GM18511 (cell line): ENCODE data around the gene UFC1.
A peak's percentile ranks its signal among the peaks of the same experiment; 100 is the strongest.

ENCODE experiments used
- ATAC-seq: cut with Tn5 transposase; IDR thresholded peaks from one replicate; pipeline ENCODE4 v1.9.1; 2021; ENCODE audit warnings: mild to moderate bottlenecking, moderate library complexity; ENCODE audit not compliant: unreplicated experiment

Gene UFC1

DNA sequence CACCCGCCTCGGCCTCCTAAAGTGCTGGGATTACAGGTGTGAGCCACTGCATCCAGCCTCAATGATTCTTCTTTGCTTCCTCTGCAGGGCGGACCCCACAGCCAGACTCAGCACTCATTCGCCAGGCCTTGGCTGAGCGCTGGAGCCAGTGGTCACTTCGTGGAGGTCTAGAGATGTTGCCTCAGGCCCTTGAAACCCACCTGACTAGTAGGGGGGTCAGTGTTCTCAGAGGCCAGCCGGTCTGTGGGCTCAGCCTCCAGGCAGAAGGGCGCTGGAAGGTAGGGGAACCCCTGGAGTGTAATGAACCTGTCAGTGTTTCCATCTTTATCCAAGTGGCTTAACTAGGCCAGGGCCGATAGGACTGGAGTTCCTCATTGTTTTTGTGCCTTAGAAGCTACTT lies 15.1 kb downstream of the UFC1 start:
- no peak for ATAC-seq

DNA sequence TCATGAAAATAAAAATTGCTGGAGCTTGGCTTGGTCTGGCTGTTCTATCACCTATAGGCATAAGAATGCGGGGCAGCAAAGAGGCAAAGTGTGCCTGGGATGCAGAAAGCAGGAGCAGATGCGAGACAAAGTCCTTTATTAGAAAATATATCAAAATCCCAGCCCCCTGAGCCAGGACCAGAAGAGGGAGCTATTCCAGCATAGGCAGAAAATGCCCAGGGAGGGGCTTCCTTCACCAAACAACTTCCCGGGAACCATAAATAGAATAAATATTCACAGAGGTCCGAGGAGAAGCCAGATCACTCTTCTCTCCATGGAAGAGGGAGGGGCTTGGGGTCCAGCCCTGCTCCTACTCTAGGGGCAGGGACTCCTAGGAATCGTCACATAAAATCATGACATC lies 17.4 kb downstream of the UFC1 start:
- ATAC-seq = no peak

DNA sequence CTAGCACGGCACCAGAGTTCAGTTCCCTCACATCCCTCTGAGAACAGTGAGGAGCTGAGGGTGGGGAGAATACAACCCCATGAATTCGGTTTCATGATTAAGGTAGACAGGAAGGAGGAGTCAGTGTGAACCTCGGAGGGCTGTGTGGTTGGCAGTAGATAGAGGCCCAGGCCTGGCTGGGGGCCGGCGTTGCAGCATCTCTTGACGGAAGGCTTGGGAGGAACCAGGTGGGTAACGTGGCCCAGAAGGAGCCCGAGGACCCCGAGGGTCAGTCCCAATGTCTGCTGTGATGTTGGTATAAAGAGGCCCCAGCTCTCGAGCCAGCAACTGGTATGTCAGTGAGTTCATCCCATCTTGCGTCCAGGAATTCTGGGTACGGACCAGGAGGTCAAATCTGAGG lies 17.9 kb downstream of the UFC1 start:
- ATAC-seq = no peak

DNA sequence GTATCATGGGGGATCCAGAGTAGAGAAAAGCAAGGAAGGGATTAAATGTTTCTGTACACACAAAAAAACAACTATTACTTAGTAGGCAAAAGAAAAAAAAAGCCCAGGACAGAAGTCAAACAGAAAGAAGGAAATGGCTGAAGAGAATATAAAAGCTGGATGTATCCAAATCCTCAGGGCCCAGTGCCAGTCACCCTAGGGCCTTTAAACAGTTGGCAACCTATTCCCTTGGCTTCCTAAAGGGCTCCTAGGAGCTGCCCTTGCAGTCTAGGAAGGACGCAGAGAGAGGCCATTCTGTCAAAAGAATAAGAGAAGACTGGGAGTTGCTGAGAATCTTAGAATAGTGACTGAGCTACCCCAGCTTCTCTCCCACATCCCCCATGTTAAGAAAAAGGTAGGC lies 18.6 kb downstream of the UFC1 start:
- ATAC-seq = no peak

DNA sequence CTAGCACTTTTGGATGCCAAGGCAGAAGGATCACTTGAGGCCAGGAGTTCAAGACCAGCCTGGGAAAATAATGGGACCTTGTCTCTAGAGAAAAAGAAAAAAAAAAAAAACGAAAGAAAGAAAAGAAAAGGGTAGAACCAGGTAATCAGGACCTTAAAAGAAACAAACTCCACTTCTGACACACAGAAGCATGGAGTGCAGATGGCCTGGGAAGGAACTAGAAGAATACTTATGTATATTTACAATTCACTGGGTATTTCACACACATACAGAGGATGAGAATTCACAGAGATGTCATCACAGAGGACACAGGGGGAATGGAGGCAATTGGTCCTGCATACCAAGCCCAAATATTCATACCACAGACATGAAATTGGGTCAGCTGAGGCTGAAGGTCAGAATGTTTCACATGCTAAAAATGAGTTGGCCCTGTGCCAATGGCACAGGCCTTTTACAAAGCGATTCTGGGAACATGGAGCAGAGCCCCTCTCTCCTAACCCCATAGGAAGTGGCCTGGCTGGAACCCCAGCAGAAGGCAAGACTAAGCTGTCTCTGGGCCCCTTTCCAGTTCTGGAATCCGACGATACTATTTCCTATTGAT lies 19.1 kb downstream of the UFC1 start:
- no peak for ATAC-seq

DNA sequence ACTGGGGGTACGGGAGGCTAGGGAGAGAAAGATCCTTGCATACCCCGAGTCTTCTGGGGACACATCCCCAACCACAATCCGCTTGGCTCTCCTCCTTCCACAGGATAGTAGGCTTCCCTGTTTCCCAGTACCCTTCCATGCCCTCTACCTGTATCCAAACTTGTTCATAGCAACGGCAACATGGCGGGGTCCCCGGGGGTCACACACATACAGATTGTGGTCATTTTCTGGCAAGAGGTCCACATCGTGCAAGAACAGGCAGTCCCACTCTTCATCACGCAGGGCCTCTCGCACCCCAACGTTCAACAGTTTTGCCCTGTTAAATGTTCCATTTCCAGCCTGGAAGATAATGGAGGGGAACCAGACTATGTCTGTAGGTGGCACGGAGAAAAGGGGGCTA lies 19.9 kb downstream of the UFC1 start:
- ATAC-seq = no peak

DNA sequence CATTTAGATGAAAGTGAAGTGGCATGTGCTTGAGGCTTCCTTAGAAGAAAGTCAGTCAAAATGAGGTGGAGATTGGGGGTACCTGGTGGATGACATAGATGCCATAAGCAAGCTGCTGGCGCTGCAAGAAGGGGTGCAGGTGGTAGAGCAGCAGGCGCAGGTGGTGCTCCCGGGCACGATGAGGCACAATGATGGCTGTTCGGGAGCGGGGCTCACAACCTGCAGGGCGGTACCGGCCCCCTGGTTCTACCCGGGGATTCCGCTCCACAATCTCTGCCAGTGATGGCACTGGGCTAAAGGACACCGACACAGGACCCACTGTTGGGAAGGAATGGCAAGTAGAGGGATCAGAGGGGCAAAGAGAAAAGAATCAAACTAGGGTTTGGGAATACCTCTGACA lies 21.1 kb downstream of the UFC1 start:
- ATAC-seq = no peak

DNA sequence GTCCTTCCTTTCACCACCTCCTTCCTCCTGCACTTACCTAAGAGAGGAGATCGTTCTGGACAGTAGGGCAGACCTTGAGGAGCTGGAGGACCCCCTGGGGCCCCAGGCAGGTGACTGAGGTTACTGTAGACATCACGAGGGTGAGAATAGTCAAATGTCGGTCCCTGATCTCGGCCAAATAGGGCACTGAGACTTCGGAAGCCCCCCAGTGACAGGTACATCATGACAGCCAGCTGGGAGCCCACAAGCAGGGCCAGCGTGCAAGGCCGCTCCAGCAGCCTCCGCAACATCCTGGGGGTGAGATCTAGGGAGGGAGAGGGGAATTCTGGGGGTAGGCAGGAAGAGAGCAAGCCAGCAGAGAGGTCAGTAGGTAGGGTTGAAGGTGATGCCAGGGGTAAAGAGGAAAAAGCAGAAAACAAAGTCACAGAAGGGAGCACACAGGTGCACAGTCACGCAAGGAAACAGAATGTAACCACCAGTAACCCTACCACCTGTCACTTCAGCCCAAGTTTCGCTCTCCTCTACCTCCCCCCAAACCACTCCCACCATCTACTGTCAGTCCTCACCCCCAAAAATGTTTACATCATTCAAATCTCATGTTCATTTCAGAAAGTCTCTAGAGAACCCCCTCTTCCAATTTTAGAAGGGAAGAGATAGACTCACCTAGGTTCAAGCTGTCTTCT lies 22.1 kb downstream of the UFC1 start:
- ATAC-seq = no peak

DNA sequence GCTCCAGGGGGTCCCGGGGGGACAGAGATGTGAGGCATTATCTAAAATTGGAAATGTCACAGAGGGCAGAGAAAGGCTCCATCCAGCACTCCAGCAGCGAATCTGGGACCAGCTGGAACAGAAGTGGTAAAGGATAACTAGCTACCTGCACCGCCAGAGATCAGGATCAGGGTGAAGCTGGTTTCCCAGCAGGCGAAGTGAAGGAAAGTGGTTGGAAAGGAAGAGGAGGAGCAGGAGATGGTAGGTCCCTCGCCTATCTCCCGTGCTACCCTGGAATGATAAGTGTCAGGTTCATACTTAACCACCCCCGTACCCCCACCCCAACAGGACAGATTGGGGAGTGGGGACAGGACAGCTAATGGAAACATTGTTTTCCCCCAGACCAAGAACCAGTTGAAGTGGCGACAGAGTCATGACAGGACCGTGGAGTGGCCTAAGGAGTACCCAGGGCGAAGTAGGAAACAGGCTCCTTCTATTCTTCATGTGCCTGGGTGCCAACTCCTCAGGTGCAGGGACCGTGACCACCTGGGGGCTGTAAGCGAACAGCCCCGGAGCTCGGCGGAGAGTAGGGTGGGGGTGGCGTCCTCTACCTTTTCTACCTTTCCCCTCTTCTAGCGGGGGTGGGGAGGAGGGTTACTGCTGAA lies 22.8 kb downstream of the UFC1 start:
- no peak for ATAC-seq

DNA sequence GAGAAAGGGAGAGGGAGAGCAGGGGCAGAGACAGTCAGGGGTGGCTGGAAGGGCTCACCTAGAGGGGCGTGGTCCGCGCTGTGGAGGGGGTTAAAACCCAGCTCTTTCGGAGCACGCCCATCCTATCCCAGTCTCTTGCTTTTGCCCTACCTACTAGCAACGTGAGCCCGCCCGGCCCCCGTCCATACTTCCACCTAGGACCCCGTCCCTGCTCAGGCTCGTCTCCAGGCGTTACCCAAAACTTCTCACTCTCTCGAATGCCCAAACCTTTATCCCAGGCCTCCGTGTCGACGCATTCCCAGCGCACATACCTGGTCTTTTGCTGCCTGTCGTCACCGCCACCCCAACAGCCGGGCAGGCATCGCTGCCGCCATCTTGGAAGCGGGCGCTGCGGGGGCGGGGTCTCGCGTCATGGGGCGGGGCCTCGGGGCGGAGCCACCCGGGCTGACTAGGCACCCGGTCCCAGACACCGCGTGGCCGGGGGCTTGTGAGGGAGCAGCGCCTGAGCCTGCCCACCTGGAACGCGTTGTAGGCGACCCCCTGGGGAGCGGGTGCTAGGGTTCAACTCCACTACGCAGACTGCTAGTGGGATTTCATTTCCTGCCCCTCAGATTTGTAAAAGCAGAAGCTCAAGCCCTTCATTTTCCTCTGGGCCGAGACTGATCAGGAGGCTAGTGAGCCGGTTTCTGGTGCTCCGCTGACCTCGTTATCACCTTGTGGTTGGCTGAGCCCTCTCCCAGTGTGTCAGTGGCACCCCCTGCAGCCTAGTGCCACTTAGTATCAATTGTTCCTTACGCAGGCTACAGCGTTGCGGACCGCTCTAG lies 23.5 kb downstream of the UFC1 start, which contains the start of gene B4GALT3:
Gene B4GALT3 (minus strand): TSS at position 396 of the 824 bp plus-strand sequence. CDS start 1,447 bp downstream, outside the sequence.
- peak; percentile 92 for ATAC-seq

DNA sequence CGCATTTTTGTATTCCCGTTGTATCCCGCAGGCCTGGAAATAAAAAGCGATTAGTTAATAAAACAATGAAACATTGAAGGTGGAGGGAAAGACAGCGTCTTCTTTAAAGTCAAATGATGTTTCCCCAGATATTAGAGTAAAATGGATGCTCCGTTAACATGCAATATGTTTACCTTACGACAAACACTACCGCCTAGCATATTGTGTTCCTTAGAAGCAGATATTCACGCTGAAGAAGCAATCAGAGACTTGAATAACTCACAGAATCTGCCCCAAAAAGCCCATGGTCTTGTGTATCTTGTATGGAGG lies 24.1 kb downstream of the UFC1 start:
- ATAC-seq = no peak

DNA sequence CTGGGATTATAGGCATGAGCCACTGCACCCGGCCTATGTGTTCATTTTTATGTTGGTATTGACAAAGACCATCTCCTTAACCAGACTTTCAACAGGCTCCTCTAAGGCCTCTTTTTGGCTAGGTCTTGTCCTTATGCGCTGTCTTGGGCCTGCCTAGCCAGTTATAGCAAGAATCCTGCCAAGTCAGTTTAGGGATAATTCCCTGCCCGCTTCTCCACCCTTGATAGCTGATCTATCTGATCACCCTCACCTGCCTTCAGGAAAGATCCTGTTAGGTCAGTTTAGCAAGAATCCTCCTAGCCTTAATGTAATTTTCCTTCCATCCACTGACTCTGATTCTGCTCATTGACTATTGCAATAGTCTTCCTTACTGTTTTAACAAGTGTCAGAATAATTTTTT lies 25.9 kb downstream of the UFC1 start:
- no peak for ATAC-seq

DNA sequence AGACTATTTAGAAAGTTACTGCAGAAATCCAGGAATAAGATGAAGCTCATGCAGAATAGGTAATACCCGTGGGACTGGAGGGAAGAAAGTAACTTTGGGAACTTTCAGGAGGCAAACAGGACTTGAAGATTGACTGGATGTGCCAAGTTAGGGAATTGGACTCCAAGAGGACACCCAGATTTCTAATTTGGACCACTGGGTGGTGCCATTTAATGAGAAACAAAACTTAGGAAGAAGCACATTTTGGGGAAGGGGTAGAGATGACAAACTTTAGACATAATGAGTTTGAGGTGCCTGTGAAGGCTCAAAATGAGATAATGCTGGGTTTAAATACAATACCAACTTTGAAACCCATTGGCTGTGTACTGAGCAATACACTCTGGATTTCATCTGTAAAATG lies 26.9 kb downstream of the UFC1 start:
- ATAC-seq = no peak

DNA sequence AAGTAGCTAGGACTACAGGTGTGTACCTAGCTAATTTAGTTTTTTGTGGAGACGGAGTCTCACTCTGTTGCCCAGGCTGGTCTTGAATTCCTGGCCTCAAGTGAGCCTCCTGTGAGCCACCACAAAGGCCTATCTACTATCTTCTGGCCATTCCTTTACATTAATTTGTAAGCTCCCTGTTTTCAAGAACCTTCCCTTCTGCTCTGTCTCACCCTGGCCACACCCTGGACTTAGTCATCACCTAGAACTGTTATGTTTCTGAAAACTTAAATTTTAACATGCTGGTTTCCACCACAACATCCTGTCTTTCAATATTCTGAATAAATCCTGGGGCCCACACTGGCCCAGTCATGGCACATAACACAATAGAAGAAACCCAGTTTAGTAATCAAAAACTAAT lies 28.4 kb downstream of the UFC1 start:
- peak; percentile 51 for ATAC-seq

DNA sequence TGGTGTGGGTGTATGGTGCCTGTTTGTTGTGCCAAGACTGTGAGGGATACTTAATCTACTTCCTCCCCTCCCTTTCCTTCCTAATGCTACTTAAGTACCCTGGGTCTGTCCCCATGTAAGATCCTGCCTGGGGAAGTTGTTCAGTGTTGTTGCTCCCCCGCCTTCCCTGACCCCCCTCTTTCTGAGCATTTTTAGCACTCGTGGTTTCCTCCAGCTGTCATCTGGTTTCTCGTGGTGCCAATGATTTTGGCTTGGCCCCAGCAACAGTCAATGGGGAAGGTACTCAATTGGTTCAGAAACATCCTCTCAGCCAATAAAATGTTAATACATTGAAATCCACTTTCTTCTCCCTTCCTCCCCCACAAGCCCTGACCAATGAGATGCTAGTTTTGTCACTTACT lies 31.5 kb downstream of the UFC1 start:
- peak; percentile 75 for ATAC-seq

DNA sequence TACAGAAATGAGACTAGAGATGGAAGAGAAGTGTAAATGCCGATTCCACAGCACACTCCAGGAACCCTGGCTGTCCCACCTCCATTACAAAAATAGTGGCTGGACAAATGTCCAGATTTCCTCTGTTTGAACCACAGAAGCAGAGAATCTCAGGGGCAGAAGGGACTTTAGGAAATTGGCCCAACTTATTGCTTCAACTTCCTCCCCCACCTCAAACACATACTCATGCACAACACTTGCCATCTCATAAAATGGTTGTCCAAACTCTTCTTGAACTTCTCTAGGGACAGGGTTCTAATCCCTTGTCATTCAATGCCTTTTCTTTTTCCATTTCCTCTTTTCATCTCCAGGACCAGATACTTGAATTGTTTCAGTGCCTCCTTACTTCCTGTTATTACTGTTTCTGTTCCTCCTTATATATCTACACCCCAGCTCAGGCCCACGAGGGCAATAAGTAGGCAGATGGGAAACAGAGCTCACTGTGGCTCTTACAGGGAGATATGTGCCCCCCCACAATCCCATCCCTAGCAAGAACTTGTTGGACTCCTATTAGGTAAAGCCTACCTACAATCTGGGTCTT lies 32.0 kb downstream of the UFC1 start:
- ATAC-seq = peak; percentile 30

DNA sequence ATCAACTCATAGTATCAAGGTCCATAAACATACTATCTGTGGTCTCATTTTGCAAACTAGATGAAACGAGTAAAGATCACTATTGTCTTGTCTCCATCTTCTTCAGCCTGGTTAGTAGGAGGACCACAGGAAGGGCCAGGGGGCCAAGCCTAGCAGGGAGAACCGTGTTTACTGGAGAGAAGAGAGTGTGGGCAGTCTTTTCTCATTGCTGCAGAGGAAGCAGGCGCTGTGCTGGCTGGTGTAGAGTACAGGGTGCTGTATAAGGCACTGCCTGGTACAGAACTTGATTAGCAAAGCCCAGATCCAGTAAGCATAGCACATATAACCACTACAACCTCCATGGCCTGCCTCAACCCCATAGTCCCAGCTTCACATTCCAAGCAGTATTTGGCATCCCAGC lies 33.5 kb downstream of the UFC1 start:
- ATAC-seq = no peak

DNA sequence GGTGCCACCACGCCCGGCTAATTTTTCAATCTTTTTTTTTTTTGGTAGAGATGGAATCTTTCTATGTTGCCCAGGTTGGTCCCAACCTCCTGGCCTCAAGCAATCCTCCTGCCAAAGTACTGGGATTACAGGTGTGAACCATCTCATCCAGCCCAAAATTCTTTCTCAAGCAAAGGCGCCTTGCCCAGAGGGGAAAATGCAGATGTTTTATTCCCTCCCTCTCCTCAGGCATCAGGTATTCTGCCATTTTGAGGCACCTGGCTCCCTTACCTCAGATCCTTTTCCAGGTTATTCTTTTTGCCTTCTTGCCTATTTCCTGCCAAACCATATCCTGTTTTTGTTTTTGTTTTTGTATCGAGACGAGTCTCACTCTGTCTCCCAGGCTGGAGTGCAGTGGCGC lies 34.6 kb downstream of the UFC1 start:
- ATAC-seq = no peak

DNA sequence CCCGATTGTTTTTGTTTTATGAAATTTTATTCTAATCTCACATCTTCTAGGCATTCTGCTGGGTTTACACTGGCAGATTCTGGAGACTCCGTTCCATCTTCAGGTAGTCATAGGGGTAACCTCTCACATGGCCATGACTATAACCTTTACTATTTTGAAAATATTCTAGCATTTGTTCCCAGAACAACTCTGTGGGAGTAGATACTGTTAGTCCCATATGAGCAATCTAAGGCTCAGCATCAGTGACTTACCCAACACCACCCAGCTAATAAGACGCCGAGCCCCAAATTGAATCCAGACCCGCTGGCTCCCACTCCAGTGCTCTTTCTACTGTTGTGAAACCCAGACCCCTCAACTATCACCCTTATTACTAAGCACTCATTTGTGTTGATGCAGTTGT lies 35.3 kb downstream of the UFC1 start:
- no peak for ATAC-seq

DNA sequence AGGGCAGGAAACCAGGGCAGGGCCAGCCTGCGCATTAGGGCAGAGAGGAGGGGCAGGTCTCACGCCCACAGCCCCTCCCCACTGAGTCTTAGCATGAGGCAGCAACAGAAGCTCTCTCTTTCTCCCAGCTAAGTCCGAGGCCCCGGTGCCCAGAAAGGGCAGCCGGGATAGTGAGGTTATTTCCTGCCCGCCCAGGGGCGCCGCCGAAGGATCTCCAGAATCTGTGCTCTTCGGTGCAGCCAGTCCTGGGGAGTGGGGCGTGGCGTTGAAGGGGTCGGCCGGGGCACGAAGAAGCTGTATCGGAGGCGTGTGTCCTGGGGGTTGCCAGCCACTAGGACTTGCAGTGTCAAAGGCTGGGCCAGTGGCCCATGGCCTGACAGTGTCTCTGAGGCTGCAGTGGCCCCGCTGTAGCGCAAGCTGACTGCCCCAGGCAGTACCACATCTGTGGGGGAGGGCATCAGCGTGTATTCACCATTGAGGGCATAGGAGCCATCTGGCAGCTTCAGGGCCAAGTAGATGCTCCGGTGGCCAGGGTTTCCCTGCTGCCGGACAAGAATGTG lies 37.3 kb downstream of the UFC1 start:
- ATAC-seq = no peak

DNA sequence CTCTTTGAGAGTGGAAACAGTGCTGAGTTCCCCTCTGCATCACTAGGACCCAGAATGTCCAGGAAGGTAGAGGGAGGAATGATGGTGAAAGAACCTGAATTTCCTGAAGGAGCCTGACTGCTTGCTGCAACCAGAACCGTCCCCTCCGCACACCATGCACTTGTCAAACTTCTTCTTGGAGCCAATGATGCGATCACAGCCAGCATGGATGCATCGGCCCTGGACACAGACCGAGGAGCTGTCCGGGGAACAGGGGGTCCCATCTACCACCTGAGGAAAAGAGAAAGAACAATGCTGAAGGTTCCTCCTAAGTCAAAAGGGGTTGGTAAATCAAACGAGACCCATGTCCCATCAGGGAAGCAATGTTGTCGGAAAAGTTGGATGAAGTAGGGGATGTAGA lies 38.2 kb downstream of the UFC1 start:
- no peak for ATAC-seq
